Ascending aorta (tissue), 2 donors: ENCODE measurements around the gene MB21D2. TPM values are rescaled to one million over a fixed set of nuclear protein-coding genes. Genes with fewer than 3 reads are reported as not detected.

Experiments
- DNase-seq, 2 donors: peaks; one replicate each; pipeline ENCODE4 v3.0.0-alpha.2; 2019; ENCODE audit warnings: low spot score in 2 of 2
- H3K27ac ChIP-seq, 2 donors: fragments of 200-600 bp; sonication (generic); one replicate each; pipeline ENCODE4 v1.5.1; 2016 to 2017; ENCODE audit warnings: mild to moderate bottlenecking in 1 of 2
- H3K27me3 ChIP-seq: fragments of 200-600 bp; sonication (generic); one replicate; pipeline ENCODE4 v1.5.1; 2017
- H3K36me3 ChIP-seq, 2 donors: fragments of 200-600 bp; sonication (generic); one replicate each; pipeline ENCODE4 v1.5.1; 2016
- H3K4me1 ChIP-seq, 2 donors: fragments of 200-600 bp; sonication (generic); one replicate each; pipeline ENCODE4 v1.5.1; 2016 to 2017; ENCODE audit warnings: mild to moderate bottlenecking in 1 of 2
- H3K4me3 ChIP-seq, 2 donors: fragments of 200-600 bp; sonication (generic); one replicate each; pipeline ENCODE4 v1.5.1; 2016 to 2017; ENCODE audit warnings: mild to moderate bottlenecking in 1 of 2
- H3K9me3 ChIP-seq, 2 donors: fragments of 200-600 bp; sonication (generic); one replicate each; pipeline ENCODE4 v1.5.1; 2016
- CTCF ChIP-seq, 3 experiments: fragments of 200-600 bp in 2 of 3; fragments of 450-650 bp in 1 of 3; sonication (generic) in 2 of 3; IDR thresholded peaks; one replicate each; pipeline ENCODE4 v1.5.1; 2016 to 2019; ENCODE audit warnings: antibody characterized with exemption in 3 of 3, mild to moderate bottlenecking in 1 of 3, moderate library complexity in 1 of 3
- intact Hi-C: fragments of 100-400 bp; cut with DNase I; formaldehyde crosslinking; loops from one replicate; pipeline ENCODE4 v1.15.1; 2023
- total RNA-seq: library from RNA; depleted of rRNA; stranded (reverse); fragments of >200 nt; gene quantifications from one replicate; pipeline ENCODE4 v1.1.0, GENCODE V29; 2016

MB21D2 gene
- total RNA-seq, 1 donor from 2014 or later, result 0.11 TPM

GRCh38 chr3:192817053-192817452, 100.6 kb downstream of the MB21D2 start:
- Histone ChIP-seq H3K27ac (no peak overlapping the region), H3K27me3 (no peaks in the 10 kb centered on the region), H3K36me3 (no peaks in the 10 kb centered on the region), H3K4me3 (no peak overlapping the region), H3K9me3 (no peaks in the 10 kb centered on the region), H3K4me1 (peaks cover 0 to 9% of the 10 kb centered on the region in 2 donors)
- intact Hi-C loops, result loop anchor here (2.0 kb wide), 1 partner anchor 756 kb away; no protein-coding TSS in a partner anchor
- no peak for TF ChIP-seq CTCF (IDR thresholded peaks at IDR 0.05)
- no peak for DNase-seq

- DNase-seq, result no peak
- intact Hi-C loops, result loop anchor here (1.0 to 2.0 kb wide), 2 partner anchors 225 to 756 kb away; no protein-coding TSS in a partner anchor
- Histone ChIP-seq H3K36me3 (no peaks in the 10 kb centered on the region), H3K4me3 (no peak overlapping the region), H3K4me1 (peaks cover 0 to 9% of the 10 kb centered on the region in 2 donors), H3K9me3 (no peaks in the 10 kb centered on the region), H3K27me3 (no peaks in the 10 kb centered on the region), H3K27ac (no peak overlapping the region)
- peak; percentile 63 to 75 (median 66) for TF ChIP-seq CTCF (IDR thresholded peaks at IDR 0.05)
These were observed 101.3 kb downstream of the MB21D2 start for GRCh38 chr3:192816351-192816750.

GRCh38 chr3:192812743-192813383, 104.8 kb downstream of the MB21D2 start:
- Histone ChIP-seq H3K9me3 (no peaks in the 10 kb centered on the region), H3K4me3 (no peak overlapping the region), H3K27ac (no peak overlapping the region), H3K36me3 (no peaks in the 10 kb centered on the region), H3K27me3 (no peaks in the 10 kb centered on the region), H3K4me1 (no peaks in the 10 kb centered on the region)
- peak; percentile 32 to 60 (median 49) for TF ChIP-seq CTCF (IDR thresholded peaks at IDR 0.05)
- no peak for DNase-seq
- intact Hi-C loops, result no loop called here

- no peaks in the 10 kb centered on the region for H3K4me1 ChIP-seq
- intact Hi-C loops, result no loop called here
- no peak overlapping the region for H3K4me3 ChIP-seq
- no peak for TF ChIP-seq CTCF (IDR thresholded peaks at IDR 0.05)
- H3K36me3 ChIP-seq, result no peaks in the 10 kb centered on the region
- no peaks in the 10 kb centered on the region for H3K27me3 ChIP-seq
- no peaks in the 10 kb centered on the region for H3K9me3 ChIP-seq
- DNase-seq, result no peak
- H3K27ac ChIP-seq, result no peak overlapping the region
These were observed 111.9 kb downstream of the MB21D2 start for GRCh38 chr3:192805711-192806110.

GRCh38 chr3:192804502-192804901, 113.2 kb downstream of the MB21D2 start:
- Histone ChIP-seq H3K9me3 (no peaks in the 10 kb centered on the region), H3K4me3 (no peak overlapping the region), H3K27ac (no peak overlapping the region), H3K27me3 (no peaks in the 10 kb centered on the region), H3K36me3 (peaks cover 0 to 2% of the 10 kb centered on the region in 2 donors), H3K4me1 (no peaks in the 10 kb centered on the region)
- intact Hi-C loops, result no loop called here
- no peak for TF ChIP-seq CTCF (IDR thresholded peaks at IDR 0.05)
- DNase-seq, result no peak
